ENCODE data around the gene GPR87.
A peak's percentile ranks its signal among the peaks of the same experiment; 100 is the strongest.

GPR87 gene, protein sequence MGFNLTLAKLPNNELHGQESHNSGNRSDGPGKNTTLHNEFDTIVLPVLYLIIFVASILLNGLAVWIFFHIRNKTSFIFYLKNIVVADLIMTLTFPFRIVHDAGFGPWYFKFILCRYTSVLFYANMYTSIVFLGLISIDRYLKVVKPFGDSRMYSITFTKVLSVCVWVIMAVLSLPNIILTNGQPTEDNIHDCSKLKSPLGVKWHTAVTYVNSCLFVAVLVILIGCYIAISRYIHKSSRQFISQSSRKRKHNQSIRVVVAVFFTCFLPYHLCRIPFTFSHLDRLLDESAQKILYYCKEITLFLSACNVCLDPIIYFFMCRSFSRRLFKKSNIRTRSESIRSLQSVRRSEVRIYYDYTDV

DNA sequence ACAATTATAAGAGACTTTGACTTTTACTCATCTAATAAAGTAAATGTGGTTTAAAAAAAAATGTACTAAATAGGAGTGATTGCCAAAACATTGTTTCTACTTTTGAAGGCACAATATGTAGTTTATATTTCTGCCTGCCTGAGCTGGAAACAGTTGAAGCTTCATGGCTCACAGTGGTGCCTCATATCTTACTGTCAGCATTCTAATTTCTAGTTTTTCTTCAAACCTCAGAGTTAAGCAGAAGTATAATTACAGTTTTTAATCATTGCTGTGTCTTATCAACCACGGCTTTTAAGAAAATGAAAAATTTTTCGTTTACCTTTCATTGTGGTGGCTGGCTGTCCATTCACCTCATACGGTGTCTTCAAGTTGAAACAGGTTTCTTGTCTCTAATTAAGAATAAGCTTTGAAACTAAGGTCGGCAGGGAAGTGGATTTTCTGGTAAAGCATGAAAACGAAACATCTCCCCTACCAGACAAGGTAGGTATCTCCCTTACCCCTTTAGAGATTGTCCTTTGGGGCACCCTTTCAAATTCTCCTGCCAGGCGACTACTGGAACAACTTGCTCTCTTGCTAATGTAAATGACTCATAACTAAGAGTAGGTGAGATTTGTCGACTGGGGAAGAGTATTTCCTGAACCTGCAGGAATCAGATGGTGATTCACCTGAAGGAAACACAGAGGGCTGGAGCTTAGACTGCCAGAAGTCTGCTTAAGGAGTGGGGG lies at the start of gene GPR87:
TSS of gene GPR87 (minus strand) at position 554 of the 725 bp plus-strand sequence. CDS start 16,720 bp downstream, outside the sequence.
- TF ChIP-seq CTCF (IDR thresholded peaks at IDR 0.05; ENCODE audit: low read depth, low read length, missing control alignments), result no peak
- DNase-seq (ENCODE audit: low read depth), result no peak
- no peak within 1 kb of the TSS for H3K4me3 ChIP-seq (ENCODE audit: low read depth, low read length)

- no peak overlapping the region for H3K4me3 ChIP-seq (ENCODE audit: low read depth, low read length)
- DNase-seq (ENCODE audit: low read depth), result no peak
- TF ChIP-seq CTCF (IDR thresholded peaks at IDR 0.05; ENCODE audit: low read depth, low read length, missing control alignments), result no peak
Observed at GRCh38 chr3:151362751-151363174, 46.1 kb upstream of the GPR87 start.

DNA sequence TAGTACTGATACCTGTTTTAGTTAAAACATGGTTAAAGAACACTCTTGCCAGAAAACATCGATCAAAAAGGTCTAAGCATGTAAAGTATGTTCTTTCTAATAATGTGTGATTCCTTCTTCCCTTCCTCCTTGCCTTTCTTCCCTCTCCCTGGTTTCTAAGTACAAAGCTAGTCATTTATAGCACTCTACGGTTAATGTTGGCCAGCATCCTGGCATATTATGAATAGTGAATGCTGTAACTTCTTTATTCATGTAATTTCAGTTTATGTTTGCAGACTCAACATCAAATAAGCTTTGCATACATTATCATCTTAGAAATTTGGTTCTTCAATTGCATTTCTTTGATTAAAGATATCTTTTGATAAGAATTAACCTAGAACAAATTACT lies 40.8 kb upstream of the GPR87 start:
- DNase-seq (ENCODE audit: low read depth), result no peak
- H3K4me3 ChIP-seq (ENCODE audit: low read depth, low read length), result no peak overlapping the region
- no peak for TF ChIP-seq CTCF (IDR thresholded peaks at IDR 0.05; ENCODE audit: low read depth, low read length, missing control alignments)

- no peak overlapping the region for H3K4me3 ChIP-seq (ENCODE audit: low read depth, low read length)
- no peak for TF ChIP-seq CTCF (IDR thresholded peaks at IDR 0.05; ENCODE audit: low read depth, low read length, missing control alignments)
- no peak for DNase-seq (ENCODE audit: low read depth)
Observed at GRCh38 chr3:151356794-151357462, 40.3 kb upstream of the GPR87 start.

GRCh38 chr3:151351648-151352047 lies 35.0 kb upstream of the GPR87 start:
- TF ChIP-seq CTCF (IDR thresholded peaks at IDR 0.05; ENCODE audit: low read depth, low read length, missing control alignments), result no peak
- no peak overlapping the region for H3K4me3 ChIP-seq (ENCODE audit: low read depth, low read length)
- DNase-seq (ENCODE audit: low read depth), result no peak

- peak; percentile 22 for DNase-seq (ENCODE audit: low read depth)
- no peak overlapping the region for H3K4me3 ChIP-seq (ENCODE audit: low read depth, low read length)
- TF ChIP-seq CTCF (IDR thresholded peaks at IDR 0.05; ENCODE audit: low read depth, low read length, missing control alignments), result no peak
Observed at GRCh38 chr3:151351219-151351618, 34.6 kb upstream of the GPR87 start.
